HCT116 (cell line): Measurements from ENCODE around the gene STK25.

Experiments used
- EZH2phosphoT487 ChIP-seq: fragments of 200-600 bp; IDR thresholded peaks from 2 replicates; pipeline ENCODE4 v1.6.1; 2018; ENCODE audit warnings: antibody characterized with exemption, borderline replicate concordance
- POLR2AphosphoS5 ChIP-seq: IDR thresholded peaks from 2 replicates; pipeline ENCODE4 v1.6.1; 2011; ENCODE audit warnings: mild to moderate bottlenecking, low read depth, low read length, moderate library complexity
- SIN3A ChIP-seq: IDR thresholded peaks from 2 replicates; pipeline ENCODE4 v1.6.1; 2012; ENCODE audit warnings: low read depth
- TCF7L2 ChIP-seq: IDR thresholded peaks from 2 replicates; pipeline ENCODE4 v1.7.0; 2011; ENCODE audit warnings: borderline replicate concordance, inconsistent platforms; ENCODE audit not compliant: insufficient read depth, insufficient read length; ENCODE audit errors: extremely low read depth
- TF ChIP-seq, protein P1 (sequence below): IDR thresholded peaks from 2 replicates; pipeline ENCODE4 v1.6.1; 2012
- TF ChIP-seq, protein P2 (sequence below), 3 experiments: fragments of 200-600 bp in 1 of 3; sonication (generic) in 1 of 3; IDR thresholded peaks in 2 of 3; conservative IDR thresholded peaks in 1 of 3; 2 replicates each; pipeline ENCODE4 v1.5.1; 2012 to 2017; ENCODE audit warnings: low read depth in 2 of 3, low read length in 2 of 3, antibody characterized with exemption in 1 of 3, borderline replicate concordance in 1 of 3, control low read depth in 1 of 3, mild to moderate bottlenecking in 1 of 3, mixed read lengths in 1 of 3, mixed run types in 1 of 3, moderate library complexity in 1 of 3; ENCODE audit not compliant: insufficient read depth in 1 of 3

DNA sequence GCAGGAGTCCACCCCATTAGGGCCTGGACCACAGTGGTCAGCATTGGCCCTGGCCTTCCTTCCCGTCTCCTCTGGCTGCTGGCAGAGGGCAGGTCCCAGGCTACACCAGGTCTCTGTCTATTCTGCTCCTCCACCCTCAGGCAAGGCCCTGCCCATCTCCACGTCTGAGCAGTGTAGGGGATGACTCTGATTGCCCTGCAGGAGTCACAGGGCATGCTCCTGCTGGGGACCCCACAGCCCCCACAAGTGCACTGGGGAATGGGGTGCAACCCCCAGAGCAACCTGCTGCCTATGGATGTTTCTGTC, 40.0 kb downstream of the STK25 start:
- TF ChIP-seq POLR2AphosphoS5 = no peak
- TF ChIP-seq, protein P1, sequence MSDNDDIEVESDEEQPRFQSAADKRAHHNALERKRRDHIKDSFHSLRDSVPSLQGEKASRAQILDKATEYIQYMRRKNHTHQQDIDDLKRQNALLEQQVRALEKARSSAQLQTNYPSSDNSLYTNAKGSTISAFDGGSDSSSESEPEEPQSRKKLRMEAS = no peak
- TF ChIP-seq EZH2phosphoT487 = no peak
- TF ChIP-seq, protein P2, sequence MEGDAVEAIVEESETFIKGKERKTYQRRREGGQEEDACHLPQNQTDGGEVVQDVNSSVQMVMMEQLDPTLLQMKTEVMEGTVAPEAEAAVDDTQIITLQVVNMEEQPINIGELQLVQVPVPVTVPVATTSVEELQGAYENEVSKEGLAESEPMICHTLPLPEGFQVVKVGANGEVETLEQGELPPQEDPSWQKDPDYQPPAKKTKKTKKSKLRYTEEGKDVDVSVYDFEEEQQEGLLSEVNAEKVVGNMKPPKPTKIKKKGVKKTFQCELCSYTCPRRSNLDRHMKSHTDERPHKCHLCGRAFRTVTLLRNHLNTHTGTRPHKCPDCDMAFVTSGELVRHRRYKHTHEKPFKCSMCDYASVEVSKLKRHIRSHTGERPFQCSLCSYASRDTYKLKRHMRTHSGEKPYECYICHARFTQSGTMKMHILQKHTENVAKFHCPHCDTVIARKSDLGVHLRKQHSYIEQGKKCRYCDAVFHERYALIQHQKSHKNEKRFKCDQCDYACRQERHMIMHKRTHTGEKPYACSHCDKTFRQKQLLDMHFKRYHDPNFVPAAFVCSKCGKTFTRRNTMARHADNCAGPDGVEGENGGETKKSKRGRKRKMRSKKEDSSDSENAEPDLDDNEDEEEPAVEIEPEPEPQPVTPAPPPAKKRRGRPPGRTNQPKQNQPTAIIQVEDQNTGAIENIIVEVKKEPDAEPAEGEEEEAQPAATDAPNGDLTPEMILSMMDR (IDR thresholded peaks at IDR 0.05 in 2 of 3, conservative IDR thresholded peaks at IDR 0.05 in 1 of 3; ENCODE audit: borderline replicate concordance in 1 of 3, insufficient read depth in 1 of 3, low read depth in 2 of 3, low read length in 2 of 3) = no peak
- TF ChIP-seq SIN3A = no peak
- no peak for TF ChIP-seq TCF7L2
